Thoracic aorta (tissue), 2 donors: ENCODE results near the gene CHST12. TPM values are rescaled to one million over a fixed set of nuclear protein-coding genes. Genes with fewer than 3 reads are reported as not detected.

Source experiments
- ATAC-seq: fragments of 150-250 bp; one replicate; pipeline ENCODE4 v1.8.0; 2017; ENCODE audit warnings: low read depth; ENCODE audit not compliant: insufficient number of reproducible peaks, low FRiP score
- DNase-seq: peaks from one replicate; pipeline ENCODE4 v3.0.0-alpha.2; 2020; ENCODE audit warnings: low spot score
- H3K27ac ChIP-seq, 2 donors: fragments of 200-600 bp; sonication (generic); 1 replicate in 1 of 2; 2 replicates in 1 of 2; pipeline ENCODE4 v1.5.1; 2016; ENCODE audit warnings: mild to moderate bottlenecking in 2 of 2, moderate library complexity in 2 of 2
- H3K27me3 ChIP-seq: fragments of 200-600 bp; sonication (generic); replicated peaks from 2 replicates; pipeline ENCODE4 v1.6.0; 2016; ENCODE audit warnings: mild to moderate bottlenecking; ENCODE audit not compliant: insufficient read depth
- H3K36me3 ChIP-seq: fragments of 200-600 bp; sonication (generic); one replicate; pipeline ENCODE4 v1.5.1; 2016
- H3K4me1 ChIP-seq, 2 donors: fragments of 200-600 bp; sonication (generic); 1 replicate in 1 of 2; 2 replicates in 1 of 2; pipeline versions ENCODE4 v1.5.1 to v1.6.0; 2016; ENCODE audit warnings: low read depth in 2 of 2, mild to moderate bottlenecking in 1 of 2; ENCODE audit not compliant: control insufficient read depth in 1 of 2
- H3K4me3 ChIP-seq: fragments of 200-600 bp; sonication (generic); 2 replicates; pipeline ENCODE4 v1.5.1; 2016; ENCODE audit warnings: mild to moderate bottlenecking
- H3K9me3 ChIP-seq: fragments of 200-600 bp; sonication (generic); 2 replicates; pipeline ENCODE4 v1.5.1; 2016
- CTCF ChIP-seq: fragments of 200-600 bp; sonication (generic); IDR thresholded peaks from one replicate; pipeline ENCODE4 v1.5.1; 2019; ENCODE audit warnings: antibody characterized with exemption
- total RNA-seq, 2 donors: library from RNA; depleted of rRNA; stranded (reverse); fragments of >200 nt; gene quantifications; one replicate each; pipeline versions ENCODE4 v1.1.0 to v1.2.3, GENCODE V29; 2016

The CHST12 gene
- total RNA-seq, 2 donors from 2014 or later: 18.7 to 19.1 TPM

DNA sequence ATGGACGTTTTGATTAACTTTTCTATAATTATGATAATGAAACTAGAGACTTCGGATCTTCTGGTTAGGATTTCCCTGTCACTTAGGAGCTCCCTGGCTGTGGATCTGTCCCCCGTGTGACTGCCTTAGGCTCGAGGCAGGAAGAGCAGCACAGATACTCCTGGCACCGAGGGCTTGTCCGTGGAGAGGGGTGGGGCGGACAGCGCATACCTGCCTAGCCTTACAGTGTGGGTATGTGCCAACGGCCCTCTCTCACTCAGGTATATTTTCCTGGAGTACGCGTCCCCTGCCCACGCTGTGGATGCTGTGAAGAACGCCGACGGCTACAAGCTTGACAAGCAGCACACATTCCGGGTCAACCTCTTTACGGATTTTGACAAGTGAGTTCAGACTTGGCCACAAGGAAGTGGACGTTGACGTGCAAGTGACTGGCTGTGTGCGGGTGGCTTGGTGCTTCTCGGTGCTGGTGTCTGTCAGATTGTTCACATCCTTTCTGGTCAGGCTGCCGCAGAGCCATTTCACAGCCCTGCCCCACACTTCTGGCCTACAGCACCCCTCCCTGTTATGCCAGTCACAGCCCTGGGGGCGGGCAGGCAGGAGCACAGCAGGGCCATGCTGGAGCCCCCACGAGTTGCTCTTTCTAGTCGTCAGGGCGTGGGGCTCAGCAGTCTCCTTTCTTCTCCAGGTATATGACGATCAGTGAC lies 40.9 kb upstream of the CHST12 start:
- Histone ChIP-seq H3K4me1 (peaks cover 6 to 15% of the 10 kb centered on the region in 2 donors), H3K27ac (no peak overlapping the region), H3K27me3 (no peaks in the 10 kb centered on the region), H3K36me3 (peaks cover 62% of the 10 kb centered on the region), H3K4me3 (no peak overlapping the region), H3K9me3 (no peaks in the 10 kb centered on the region)
- TF ChIP-seq CTCF: no peak
- ATAC-seq (no peak), DNase-seq (no peak)

GRCh38 chr7:2369139-2369538 lies 34.3 kb upstream of the CHST12 start:
- no peaks in the 10 kb centered on the region for H3K9me3 ChIP-seq
- DNase-seq (no peak), ATAC-seq (no peak)
- H3K27me3 ChIP-seq: no peaks in the 10 kb centered on the region
- H3K4me1 ChIP-seq: no peaks in the 10 kb centered on the region
- H3K4me3 ChIP-seq: no peak overlapping the region
- H3K36me3 ChIP-seq: peaks cover 95% of the 10 kb centered on the region
- no peak overlapping the region for H3K27ac ChIP-seq
- TF ChIP-seq CTCF: no peak

- DNase-seq (no peak), ATAC-seq (no peak)
- H3K36me3 ChIP-seq: peaks cover 96% of the 10 kb centered on the region
- H3K4me3 ChIP-seq: no peak overlapping the region
- no peaks in the 10 kb centered on the region for H3K27me3 ChIP-seq
- no peaks in the 10 kb centered on the region for H3K9me3 ChIP-seq
- H3K27ac ChIP-seq: no peak overlapping the region
- TF ChIP-seq CTCF: no peak
- no peaks in the 10 kb centered on the region for H3K4me1 ChIP-seq
These were observed 32.1 kb upstream of the CHST12 start for GRCh38 chr7:2371329-2371728.

DNA sequence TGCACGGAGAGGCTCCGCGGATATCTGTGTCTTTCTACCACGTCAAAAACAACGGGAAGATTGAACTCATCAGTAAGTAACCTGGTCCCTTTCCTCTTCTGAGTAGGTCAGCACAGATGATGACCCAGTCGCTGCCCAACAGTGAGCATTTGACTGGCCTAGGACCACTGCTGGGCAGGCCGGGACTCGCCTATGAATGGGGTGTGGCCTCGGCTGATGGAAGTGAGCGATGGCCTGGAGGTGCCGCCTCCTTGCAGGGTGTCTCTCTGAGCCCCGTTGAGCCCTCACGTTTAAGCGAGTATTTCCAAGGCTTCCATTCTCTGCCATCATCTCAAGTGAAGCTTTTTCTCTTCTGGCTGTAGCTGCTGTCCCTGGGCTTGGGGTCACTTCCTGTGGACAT lies 30.7 kb upstream of the CHST12 start:
- no peak for TF ChIP-seq CTCF
- Histone ChIP-seq H3K27ac (no peak overlapping the region), H3K36me3 (peaks cover 94% of the 10 kb centered on the region), H3K9me3 (no peaks in the 10 kb centered on the region), H3K4me3 (no peak overlapping the region), H3K4me1 (no peaks in the 10 kb centered on the region), H3K27me3 (no peaks in the 10 kb centered on the region)
- DNase-seq: no peak
- ATAC-seq: no peak

DNA sequence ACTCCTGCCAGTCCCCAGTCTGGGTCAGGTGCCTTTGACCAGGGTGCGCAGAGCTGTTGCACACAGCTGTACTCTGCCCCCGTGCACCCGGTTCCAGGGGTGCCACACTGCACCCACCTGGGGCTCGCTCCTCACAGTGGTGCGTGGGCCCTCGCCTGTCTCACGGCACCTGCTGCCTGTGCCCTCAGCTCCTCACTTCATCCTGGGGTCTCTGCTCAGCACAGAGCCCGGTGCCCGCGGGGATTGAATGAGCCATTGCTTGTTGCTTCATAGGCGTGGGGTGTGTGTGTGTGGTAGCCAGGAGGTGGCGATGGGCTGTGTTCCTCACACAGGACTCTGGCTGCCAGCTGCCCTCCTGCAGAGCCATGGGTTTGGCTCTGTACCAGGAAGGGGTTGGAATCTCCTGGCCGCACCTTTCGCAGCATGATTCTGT lies 30.3 kb upstream of the CHST12 start:
- no peak for TF ChIP-seq CTCF
- DNase-seq (no peak), ATAC-seq (no peak)
- Histone ChIP-seq H3K27me3 (no peaks in the 10 kb centered on the region), H3K4me1 (no peaks in the 10 kb centered on the region), H3K36me3 (peaks cover 90% of the 10 kb centered on the region), H3K4me3 (no peak overlapping the region), H3K9me3 (no peaks in the 10 kb centered on the region), H3K27ac (no peak overlapping the region)
